Measurements from ENCODE around the gene PLEKHA3.
A peak's percentile ranks its signal among the peaks of the same experiment; 100 is the strongest.

Gene PLEKHA3

DNA sequence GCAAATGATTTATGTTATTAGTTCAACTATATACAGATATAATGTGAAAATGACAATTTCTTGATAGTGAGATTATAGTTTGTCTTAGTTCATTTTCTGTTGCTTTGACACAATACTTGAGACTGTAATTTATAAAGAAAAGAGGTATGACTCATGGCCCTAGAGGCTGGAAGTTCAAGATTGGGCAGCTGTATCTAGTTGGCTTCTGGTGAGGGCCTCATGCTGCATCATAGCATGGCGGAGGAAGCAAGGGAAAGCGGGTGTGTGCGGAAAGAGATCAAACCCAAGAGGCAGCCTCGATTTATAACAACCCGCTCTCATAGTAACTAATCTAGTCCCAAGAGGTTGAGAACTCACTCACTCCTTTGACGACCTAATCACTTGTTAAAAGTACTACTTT lies 11.4 kb downstream of the PLEKHA3 start:
- Mint-ChIP-seq H3K9me3 (no peaks in the 10 kb centered on the region), H3K4me1 (ENCODE audit: low read depth) (peaks cover 18% of the 10 kb centered on the region), H3K27ac (no peak overlapping the region), H3K27me3 (no peaks in the 10 kb centered on the region), H3K4me3 (no peak overlapping the region), H3K36me3 (ENCODE audit: low read depth) (peaks cover 96% of the 10 kb centered on the region)
- intact Hi-C loops (cut with micrococcal nuclease) = no loop called here

DNA sequence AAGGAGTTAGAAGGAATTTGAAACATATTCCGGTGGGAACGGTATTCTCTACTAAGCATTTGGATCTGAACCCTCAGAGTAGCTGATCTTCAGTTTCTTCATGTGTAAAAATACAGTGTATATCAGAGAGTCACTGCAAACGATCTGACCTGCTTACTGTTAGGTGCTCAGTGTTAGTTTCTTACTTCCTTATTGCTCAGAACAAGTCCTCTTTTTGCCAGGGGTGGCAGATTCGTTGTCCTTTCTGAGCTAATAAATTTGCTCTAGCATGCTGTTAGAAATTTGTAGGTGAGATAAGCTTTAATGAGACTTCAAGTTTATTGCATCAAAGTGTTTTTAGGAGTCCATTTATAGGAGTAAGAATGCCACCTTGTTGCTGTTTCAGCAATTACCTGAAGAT lies 15.8 kb downstream of the PLEKHA3 start:
- Mint-ChIP-seq H3K36me3 (ENCODE audit: low read depth) (peaks cover 87% of the 10 kb centered on the region), H3K27me3 (no peaks in the 10 kb centered on the region), H3K9me3 (no peaks in the 10 kb centered on the region), H3K4me1 (ENCODE audit: low read depth) (no peaks in the 10 kb centered on the region), H3K4me3 (no peak overlapping the region), H3K27ac (no peak overlapping the region)
- intact Hi-C loops (cut with micrococcal nuclease) = no loop called here

DNA sequence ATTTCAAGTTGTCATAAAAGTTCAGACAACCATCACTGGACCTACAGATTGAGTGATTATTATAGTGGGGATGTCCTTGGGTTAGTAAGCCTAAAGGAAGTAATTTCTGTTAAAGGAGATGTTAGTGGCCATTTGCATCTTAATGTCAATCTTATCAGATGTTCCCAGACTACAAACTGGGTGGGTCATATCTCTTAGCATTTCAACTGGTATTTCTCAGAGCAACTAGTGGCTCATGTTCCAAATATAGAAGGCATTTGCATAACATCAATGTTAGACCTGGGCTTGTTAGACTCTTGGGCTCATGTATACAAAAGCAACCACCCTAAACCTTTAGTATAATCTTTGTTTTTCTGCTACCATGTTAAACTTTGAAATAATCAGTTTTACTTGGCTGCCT lies 17.9 kb downstream of the PLEKHA3 start:
- Mint-ChIP-seq H3K36me3 (ENCODE audit: low read depth) (peaks cover 88% of the 10 kb centered on the region), H3K27me3 (no peaks in the 10 kb centered on the region), H3K4me1 (ENCODE audit: low read depth) (no peaks in the 10 kb centered on the region), H3K9me3 (no peaks in the 10 kb centered on the region), H3K27ac (no peak overlapping the region), H3K4me3 (no peak overlapping the region)
- intact Hi-C loops (cut with micrococcal nuclease) = no loop called here

DNA sequence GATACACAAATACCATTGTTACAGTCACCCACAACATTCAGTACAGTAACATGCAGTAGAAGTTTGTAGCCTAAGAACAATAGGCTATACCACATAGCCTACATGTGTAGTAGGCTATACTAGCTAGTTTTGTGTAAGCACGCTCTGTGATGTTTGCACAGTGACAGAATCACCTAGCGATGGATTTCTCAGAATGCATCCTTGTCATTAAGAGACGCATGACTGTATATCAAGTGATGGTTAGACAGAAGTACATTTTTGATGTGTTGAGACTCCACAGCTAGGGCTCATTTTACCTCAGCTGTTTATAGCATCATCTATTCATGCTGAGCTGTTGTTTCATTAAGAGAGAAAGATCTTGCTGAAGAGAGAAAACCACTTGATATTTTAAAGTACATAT lies 19.4 kb downstream of the PLEKHA3 start:
- Mint-ChIP-seq H3K4me3 (no peak overlapping the region), H3K36me3 (ENCODE audit: low read depth) (peaks cover 88% of the 10 kb centered on the region), H3K27me3 (no peaks in the 10 kb centered on the region), H3K27ac (no peak overlapping the region), H3K9me3 (no peaks in the 10 kb centered on the region), H3K4me1 (ENCODE audit: low read depth) (no peaks in the 10 kb centered on the region)
- intact Hi-C loops (cut with micrococcal nuclease) = no loop called here

DNA sequence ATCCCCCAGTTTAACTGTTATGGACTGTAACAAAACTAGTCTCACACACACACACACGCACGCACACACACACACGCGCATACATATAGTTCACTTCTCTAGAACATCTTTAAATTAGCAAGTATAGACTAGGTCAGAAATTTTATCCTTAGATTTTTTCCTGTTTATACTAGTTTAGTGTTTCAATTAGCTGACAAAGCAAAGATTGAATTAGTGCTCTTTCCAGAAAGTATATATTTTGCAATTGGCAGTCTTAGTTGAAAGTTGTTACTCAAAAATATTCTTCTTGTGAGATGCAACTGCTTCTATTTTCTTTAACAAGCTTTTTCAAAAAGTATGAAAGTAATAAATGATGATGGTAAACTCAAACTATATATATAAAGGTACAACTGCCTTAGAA lies 22.5 kb downstream of the PLEKHA3 start:
- Mint-ChIP-seq H3K4me3 (no peak overlapping the region), H3K27me3 (no peaks in the 10 kb centered on the region), H3K9me3 (no peaks in the 10 kb centered on the region), H3K27ac (no peak overlapping the region), H3K4me1 (ENCODE audit: low read depth) (no peaks in the 10 kb centered on the region), H3K36me3 (ENCODE audit: low read depth) (peaks cover 75% of the 10 kb centered on the region)
- intact Hi-C loops (cut with micrococcal nuclease) = no loop called here

DNA sequence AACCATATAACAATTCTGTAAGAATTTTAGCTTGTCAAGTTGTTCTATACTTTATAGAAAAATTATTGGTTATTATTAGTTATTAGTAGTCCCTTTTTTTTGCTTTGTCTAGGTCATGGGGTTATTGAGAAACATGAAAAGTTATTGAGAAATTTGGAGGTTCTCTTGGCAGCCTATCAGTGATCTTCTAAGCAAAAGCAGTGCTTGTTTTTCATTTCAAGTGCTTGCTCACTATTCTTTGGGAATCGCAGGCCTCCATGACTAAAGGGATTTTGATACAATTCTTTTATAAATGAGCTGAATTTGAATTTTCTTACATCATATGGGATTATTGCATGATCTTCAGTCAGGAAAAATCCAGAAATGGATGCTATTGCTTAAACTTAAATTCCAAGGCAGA lies 25.8 kb downstream of the PLEKHA3 start:
- H3K9me3 Mint-ChIP-seq = no peaks in the 10 kb centered on the region
- H3K27me3 Mint-ChIP-seq = no peaks in the 10 kb centered on the region
- no peaks in the 10 kb centered on the region for H3K4me1 Mint-ChIP-seq (ENCODE audit: low read depth)
- intact Hi-C loops (cut with micrococcal nuclease) = no loop called here
- H3K4me3 Mint-ChIP-seq = no peak overlapping the region
- peaks cover 70% of the 10 kb centered on the region for H3K36me3 Mint-ChIP-seq (ENCODE audit: low read depth)
- no peak overlapping the region for H3K27ac Mint-ChIP-seq

DNA sequence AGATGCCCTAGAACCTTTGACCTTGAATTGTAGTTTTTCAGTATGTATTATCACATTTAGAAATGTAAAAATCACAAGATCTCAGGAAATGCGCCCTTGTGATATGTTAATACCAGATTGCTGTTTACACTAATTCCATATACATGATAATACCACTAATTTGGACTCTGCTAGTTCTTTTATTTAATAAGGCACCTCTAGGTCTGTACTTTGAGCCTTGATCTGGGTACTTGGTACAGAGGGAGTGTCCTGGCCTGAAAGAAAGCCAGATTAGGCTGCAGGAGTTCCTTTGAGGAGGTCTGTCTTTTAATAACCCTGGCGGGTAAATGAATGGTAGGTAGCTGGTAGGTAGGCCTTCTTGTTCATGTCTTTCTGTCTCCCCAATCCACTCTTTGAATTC lies 26.3 kb downstream of the PLEKHA3 start:
- Mint-ChIP-seq H3K4me1 (ENCODE audit: low read depth) (no peaks in the 10 kb centered on the region), H3K9me3 (no peaks in the 10 kb centered on the region), H3K4me3 (no peak overlapping the region), H3K27ac (no peak overlapping the region), H3K27me3 (no peaks in the 10 kb centered on the region), H3K36me3 (ENCODE audit: low read depth) (peaks cover 72% of the 10 kb centered on the region)
- intact Hi-C loops (cut with micrococcal nuclease) = no loop called here

DNA sequence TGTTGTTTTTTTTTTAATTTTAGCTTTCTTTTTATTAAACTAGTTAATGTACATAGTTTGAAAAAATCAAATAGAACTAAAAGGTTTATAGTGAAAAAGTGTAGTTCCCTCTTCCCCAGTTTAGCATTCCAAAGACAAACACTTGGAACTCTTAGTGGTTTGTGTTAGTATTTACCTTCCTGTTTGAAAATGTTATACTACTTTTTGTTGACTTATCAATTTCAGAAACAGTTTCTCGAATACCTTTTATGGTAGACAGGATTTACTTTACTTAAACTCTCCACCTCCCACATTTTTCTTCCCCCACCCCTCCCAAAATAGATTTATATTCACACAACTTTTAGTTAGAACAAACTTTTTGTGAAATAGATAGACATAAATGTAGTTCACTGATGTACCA lies 26.7 kb downstream of the PLEKHA3 start:
- no peak overlapping the region for H3K27ac Mint-ChIP-seq
- no peak overlapping the region for H3K4me3 Mint-ChIP-seq
- peaks cover 72% of the 10 kb centered on the region for H3K36me3 Mint-ChIP-seq (ENCODE audit: low read depth)
- intact Hi-C loops (cut with micrococcal nuclease) = no loop called here
- H3K9me3 Mint-ChIP-seq = no peaks in the 10 kb centered on the region
- H3K27me3 Mint-ChIP-seq = no peaks in the 10 kb centered on the region
- H3K4me1 Mint-ChIP-seq (ENCODE audit: low read depth) = no peaks in the 10 kb centered on the region

DNA sequence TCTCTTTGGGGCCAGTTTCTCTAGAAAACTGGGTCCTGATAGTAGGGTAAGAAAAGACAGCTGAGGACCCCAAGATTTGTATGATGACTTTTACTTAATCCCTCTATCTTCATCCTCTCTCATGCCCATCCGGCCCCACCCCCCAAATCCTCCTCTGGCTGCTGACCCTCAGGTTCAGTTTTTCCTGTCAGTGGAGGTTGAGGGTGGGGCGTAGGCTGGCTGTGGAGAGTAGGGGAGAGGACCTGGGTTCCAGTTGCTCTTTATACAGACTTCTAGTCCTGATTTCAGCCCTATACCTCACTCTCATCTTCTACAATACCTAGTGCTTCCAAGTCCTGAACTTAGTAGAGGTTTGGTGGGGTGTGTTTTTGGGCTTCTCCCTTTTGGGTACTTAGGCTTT lies 28.4 kb downstream of the PLEKHA3 start:
- Mint-ChIP-seq H3K27ac (no peak overlapping the region), H3K4me1 (ENCODE audit: low read depth) (no peaks in the 10 kb centered on the region), H3K36me3 (ENCODE audit: low read depth) (peaks cover 66% of the 10 kb centered on the region), H3K4me3 (no peak overlapping the region), H3K9me3 (no peaks in the 10 kb centered on the region), H3K27me3 (no peaks in the 10 kb centered on the region)
- intact Hi-C loops (cut with micrococcal nuclease) = no loop called here

DNA sequence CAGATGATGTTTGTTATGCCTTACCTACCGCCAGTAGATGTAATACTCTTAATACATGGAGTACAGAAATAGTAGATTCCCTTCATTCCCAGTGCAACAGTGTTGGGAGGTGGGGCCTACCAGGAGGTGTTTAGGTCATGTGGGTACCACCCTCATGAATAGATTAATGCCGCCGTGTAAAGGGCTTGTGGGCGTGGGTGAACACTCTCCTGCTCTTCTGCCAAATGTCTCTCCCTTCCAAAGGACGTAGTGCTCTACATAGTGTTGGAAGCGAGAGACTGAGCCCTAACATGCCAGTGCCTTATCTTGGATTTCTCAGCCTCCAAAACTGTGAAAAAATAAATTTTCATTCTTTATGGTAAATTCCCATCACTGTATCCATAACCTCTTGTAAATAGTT lies 30.1 kb downstream of the PLEKHA3 start:
- Mint-ChIP-seq H3K4me3 (no peak overlapping the region), H3K4me1 (ENCODE audit: low read depth) (no peaks in the 10 kb centered on the region), H3K27ac (no peak overlapping the region), H3K36me3 (ENCODE audit: low read depth) (peaks cover 62% of the 10 kb centered on the region), H3K9me3 (no peaks in the 10 kb centered on the region), H3K27me3 (no peaks in the 10 kb centered on the region)
- intact Hi-C loops (cut with micrococcal nuclease) = no loop called here

DNA sequence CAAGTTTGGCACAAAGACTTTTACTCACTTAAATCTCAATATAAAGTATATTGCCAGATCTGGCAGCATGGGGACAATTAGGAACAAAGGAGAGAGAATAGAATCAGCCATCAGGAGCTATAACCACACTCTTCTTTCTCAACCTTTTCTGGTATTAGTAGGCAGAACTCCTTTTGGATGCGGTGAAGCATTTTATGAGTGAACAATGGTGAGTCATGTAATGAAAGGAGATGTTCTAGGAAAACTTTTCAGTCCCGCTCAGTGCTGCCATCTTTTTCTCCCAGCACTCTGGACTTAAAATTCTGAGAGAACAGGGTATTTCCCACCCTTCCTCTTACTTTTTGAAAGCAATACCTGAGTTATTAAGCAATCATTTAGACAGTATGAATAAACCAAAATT lies 32.2 kb downstream of the PLEKHA3 start:
- intact Hi-C loops (cut with micrococcal nuclease) = no loop called here
- Mint-ChIP-seq H3K4me1 (ENCODE audit: low read depth) (peaks cover 3% of the 10 kb centered on the region), H3K27me3 (no peaks in the 10 kb centered on the region), H3K4me3 (no peak overlapping the region), H3K36me3 (ENCODE audit: low read depth) (peaks cover 53% of the 10 kb centered on the region), H3K27ac (no peak overlapping the region), H3K9me3 (no peaks in the 10 kb centered on the region)

DNA sequence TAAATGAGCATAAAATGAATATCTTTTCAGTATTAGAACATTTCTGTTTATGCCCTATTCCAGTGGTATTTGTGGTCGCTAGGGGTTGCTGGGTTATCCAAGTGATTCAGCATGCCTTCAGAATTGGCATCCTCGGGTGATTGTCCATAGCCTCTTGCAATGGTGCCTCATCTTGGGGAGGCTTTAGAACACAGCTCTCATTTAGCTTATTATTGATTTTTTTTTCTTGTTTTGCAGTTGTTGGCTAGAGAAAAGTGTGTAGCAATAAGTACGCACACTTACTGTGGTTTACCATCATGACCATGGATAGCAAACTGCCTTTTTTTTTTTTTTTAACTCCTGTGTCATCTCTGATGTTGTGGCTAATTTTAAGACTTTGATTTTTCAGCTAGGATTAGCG lies 33.6 kb downstream of the PLEKHA3 start:
- Mint-ChIP-seq H3K36me3 (ENCODE audit: low read depth) (peaks cover 56% of the 10 kb centered on the region), H3K9me3 (no peaks in the 10 kb centered on the region), H3K27ac (no peak overlapping the region), H3K4me3 (no peak overlapping the region), H3K27me3 (no peaks in the 10 kb centered on the region), H3K4me1 (ENCODE audit: low read depth) (peaks cover 11% of the 10 kb centered on the region)
- intact Hi-C loops (cut with micrococcal nuclease) = no loop called here

DNA sequence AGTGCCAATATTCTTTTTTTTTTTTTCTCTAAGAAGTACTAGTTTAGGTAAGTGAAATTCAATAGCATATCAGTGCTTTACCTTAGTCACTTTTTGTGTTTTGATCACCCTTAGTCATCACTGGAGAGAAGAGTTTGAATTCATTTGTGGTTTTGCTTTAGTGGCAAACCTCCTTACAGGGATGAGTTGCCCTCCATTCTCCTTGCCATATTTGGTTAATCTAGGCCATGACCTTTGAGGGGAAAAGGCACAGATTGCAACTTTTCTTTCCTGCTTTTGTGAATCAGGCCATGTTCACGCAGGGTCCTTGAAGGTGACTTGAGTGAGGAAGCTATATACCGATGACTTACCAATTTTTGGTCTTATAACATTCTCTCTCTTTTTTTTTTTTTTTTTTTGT lies 34.4 kb downstream of the PLEKHA3 start:
- intact Hi-C loops (cut with micrococcal nuclease) = no loop called here
- Mint-ChIP-seq H3K4me3 (no peak overlapping the region), H3K27me3 (no peaks in the 10 kb centered on the region), H3K4me1 (ENCODE audit: low read depth) (peaks cover 11% of the 10 kb centered on the region), H3K36me3 (ENCODE audit: low read depth) (peaks cover 52% of the 10 kb centered on the region), H3K9me3 (no peaks in the 10 kb centered on the region), H3K27ac (no peak overlapping the region)

DNA sequence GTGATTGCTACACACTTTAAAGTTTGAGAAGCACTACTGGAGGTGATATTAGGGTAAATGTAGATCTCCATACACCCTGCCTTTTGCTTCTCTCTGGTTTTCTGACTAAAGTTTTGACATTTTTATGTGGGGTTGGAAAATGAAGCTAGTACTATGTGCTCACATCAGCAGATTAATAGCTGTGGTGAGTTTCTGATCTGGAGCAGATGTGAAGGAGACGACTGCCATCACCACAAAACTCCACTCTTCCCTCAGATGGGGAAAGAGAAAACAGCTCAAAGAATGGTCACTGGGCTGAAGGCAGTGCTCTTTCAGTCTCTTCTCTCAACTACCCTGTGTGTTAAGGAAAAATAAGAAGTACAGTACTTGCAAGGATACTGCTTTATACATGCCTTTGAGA lies 37.2 kb downstream of the PLEKHA3 start:
- Mint-ChIP-seq H3K4me3 (no peak overlapping the region), H3K27me3 (no peaks in the 10 kb centered on the region), H3K9me3 (no peaks in the 10 kb centered on the region), H3K36me3 (ENCODE audit: low read depth) (peaks cover 41% of the 10 kb centered on the region), H3K27ac (peak overlapping the region; percentile 43), H3K4me1 (ENCODE audit: low read depth) (peaks cover 11% of the 10 kb centered on the region)
- intact Hi-C loops (cut with micrococcal nuclease) = no loop called here

DNA sequence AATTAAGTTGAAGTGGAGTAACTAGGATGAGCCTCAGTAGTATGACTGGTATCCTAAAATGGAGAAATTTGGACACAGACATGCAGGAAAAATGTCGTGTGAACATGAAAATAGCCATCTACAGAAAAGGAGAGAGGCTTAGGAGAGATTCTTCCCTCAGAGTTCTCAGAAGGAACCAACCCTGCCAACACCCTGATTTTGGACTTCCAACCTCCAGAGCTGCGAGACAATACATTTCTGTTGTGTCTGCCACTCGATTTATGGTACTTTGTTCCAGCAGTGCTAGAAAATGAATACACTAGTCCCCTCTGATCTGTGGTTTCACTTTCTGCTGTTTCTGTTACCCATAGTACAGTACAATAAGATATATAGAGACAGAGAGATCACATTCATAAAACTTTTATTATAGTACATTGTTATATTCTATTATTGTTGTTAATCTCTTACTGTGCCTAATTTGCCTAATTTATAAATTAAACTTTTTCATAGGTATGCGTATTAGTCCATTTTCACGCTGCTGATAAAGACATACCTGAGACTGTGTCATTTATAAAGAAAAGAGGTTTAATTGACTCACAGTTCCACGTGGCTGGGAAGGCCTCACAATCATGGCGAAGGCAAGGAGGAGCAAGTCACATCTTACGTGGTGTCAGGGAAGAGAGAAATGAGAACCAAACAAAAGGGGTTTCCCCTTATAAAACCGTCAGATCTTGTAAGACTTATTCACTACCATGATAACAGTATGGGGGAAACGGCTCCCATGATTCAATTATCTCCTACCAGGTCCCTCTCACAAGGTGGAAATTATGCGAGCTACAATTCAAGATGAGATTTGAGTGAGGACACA lies 41.3 kb downstream of the PLEKHA3 start:
- Mint-ChIP-seq H3K36me3 (ENCODE audit: low read depth) (peaks cover 40% of the 10 kb centered on the region), H3K27me3 (no peaks in the 10 kb centered on the region), H3K9me3 (no peaks in the 10 kb centered on the region), H3K27ac (no peak overlapping the region), H3K4me3 (no peak overlapping the region), H3K4me1 (ENCODE audit: low read depth) (peaks cover 31% of the 10 kb centered on the region)
- intact Hi-C loops (cut with micrococcal nuclease) = loop anchor here (2.0 kb wide), 2 partner anchors 41 to 71 kb away; partner anchors contain the start of genes PJVK, PLEKHA3 and PRKRA

Measured in dendritic cell treated with granulocyte-macrophage colony-stimulating factor and Interleukin-4, amounts not matched to agents 40 ng/mL and 50 ng/mL, for 4 days (primary cell).